ENCODE measurements around the gene MPPED1.

Gene MPPED1

GRCh38 chr22:43498856-43499253 lies 87.0 kb downstream of the MPPED1 start:
- Histone ChIP-seq H3K18ac (ENCODE audit: low read depth in 1 of 2, low read length in 2 of 2) (no peak overlapping the region), H2BK5ac (ENCODE audit: low read depth, low read length, poor library complexity, severe bottlenecking) (no peak overlapping the region), H3K36me3 (ENCODE audit: control insufficient read depth in 1 of 2, insufficient read depth in 2 of 2, low read depth in 1 of 2, low read length in 2 of 2) (no peaks in the 10 kb centered on the region), H4K8ac (ENCODE audit: low read length) (no peak overlapping the region), H2BK120ac (ENCODE audit: low read depth, low read length) (no peak overlapping the region), H2AFZ (ENCODE audit: low read depth, low read length) (no peak overlapping the region), H3K9me3 (ENCODE audit: control insufficient read depth, low read length) (no peaks in the 10 kb centered on the region), H3K4ac (ENCODE audit: low read depth in 1 of 2, low read length in 2 of 2) (no peak overlapping the region), H4K91ac (ENCODE audit: low read length) (no peak overlapping the region), H3K14ac (ENCODE audit: low read length in 2 of 2) (no peak overlapping the region), H2BK12ac (ENCODE audit: low read length in 2 of 2) (no peak overlapping the region), H3K9ac (ENCODE audit: low read length) (no peak overlapping the region), H3K4me2 (ENCODE audit: low read length, poor library complexity, severe bottlenecking) (no peak overlapping the region), H3K4me3 (ENCODE audit: insufficient read depth in 1 of 2, low read depth in 1 of 2, low read length in 2 of 2) (no peak overlapping the region), H3K27me3 (ENCODE audit: control insufficient read depth in 1 of 2, insufficient read depth in 1 of 2, low read length in 2 of 2) (no peaks in the 10 kb centered on the region), H3K23ac (ENCODE audit: low read length in 2 of 2) (no peak overlapping the region), H3K79me1 (replicated peaks; ENCODE audit: low read length, poor library complexity, severe bottlenecking) (no peaks in the 10 kb centered on the region), H2BK15ac (ENCODE audit: low read depth, poor library complexity, severe bottlenecking) (no peak overlapping the region), H3K4me1 (ENCODE audit: control insufficient read depth, insufficient read depth, low read depth, low read length) (no peaks in the 10 kb centered on the region), H2AK5ac (ENCODE audit: low read length, severe bottlenecking) (no peak overlapping the region), H3K27ac (ENCODE audit: low read length, poor library complexity, severe bottlenecking) (no peak overlapping the region)
- 96% methylated on average over 1 of the region's 1 CpG for WGBS
- no peak for DNase-seq

GRCh38 chr22:43500792-43501785 lies 89.3 kb downstream of the MPPED1 start:
- no peak overlapping the region for H2BK120ac ChIP-seq (ENCODE audit: low read depth, low read length)
- no peak overlapping the region for H3K14ac ChIP-seq (ENCODE audit: low read length in 2 of 2)
- H2BK12ac ChIP-seq (ENCODE audit: low read length in 2 of 2): no peak overlapping the region
- no peak overlapping the region for H4K91ac ChIP-seq (ENCODE audit: low read length)
- no peak overlapping the region for H3K4me2 ChIP-seq (ENCODE audit: low read length, poor library complexity, severe bottlenecking)
- DNase-seq: no peak
- no peaks in the 10 kb centered on the region for H3K9me3 ChIP-seq (ENCODE audit: control insufficient read depth, low read length)
- no peaks in the 10 kb centered on the region for H3K27me3 ChIP-seq (ENCODE audit: control insufficient read depth in 1 of 2, insufficient read depth in 1 of 2, low read length in 2 of 2)
- no peak overlapping the region for H3K4ac ChIP-seq (ENCODE audit: low read depth in 1 of 2, low read length in 2 of 2)
- no peak overlapping the region for H2AFZ ChIP-seq (ENCODE audit: low read depth, low read length)
- no peaks in the 10 kb centered on the region for H3K36me3 ChIP-seq (ENCODE audit: control insufficient read depth in 1 of 2, insufficient read depth in 2 of 2, low read depth in 1 of 2, low read length in 2 of 2)
- no peak overlapping the region for H4K8ac ChIP-seq (ENCODE audit: low read length)
- H3K23ac ChIP-seq (ENCODE audit: low read length in 2 of 2): no peak overlapping the region
- no peaks in the 10 kb centered on the region for H3K4me1 ChIP-seq (ENCODE audit: control insufficient read depth, insufficient read depth, low read depth, low read length)
- no peak overlapping the region for H2BK5ac ChIP-seq (ENCODE audit: low read depth, low read length, poor library complexity, severe bottlenecking)
- no peak overlapping the region for H2BK15ac ChIP-seq (ENCODE audit: low read depth, poor library complexity, severe bottlenecking)
- H3K79me1 ChIP-seq (replicated peaks; ENCODE audit: low read length, poor library complexity, severe bottlenecking): no peaks in the 10 kb centered on the region
- H3K9ac ChIP-seq (ENCODE audit: low read length): no peak overlapping the region
- H2AK5ac ChIP-seq (ENCODE audit: low read length, severe bottlenecking): no peak overlapping the region
- no peak overlapping the region for H3K27ac ChIP-seq (ENCODE audit: low read length, poor library complexity, severe bottlenecking)
- H3K4me3 ChIP-seq (ENCODE audit: insufficient read depth in 1 of 2, low read depth in 1 of 2, low read length in 2 of 2): no peak overlapping the region
- no peak overlapping the region for H3K18ac ChIP-seq (ENCODE audit: low read depth in 1 of 2, low read length in 2 of 2)
- 86% methylated on average over 22 of the region's 22 CpGs for WGBS

DNA sequence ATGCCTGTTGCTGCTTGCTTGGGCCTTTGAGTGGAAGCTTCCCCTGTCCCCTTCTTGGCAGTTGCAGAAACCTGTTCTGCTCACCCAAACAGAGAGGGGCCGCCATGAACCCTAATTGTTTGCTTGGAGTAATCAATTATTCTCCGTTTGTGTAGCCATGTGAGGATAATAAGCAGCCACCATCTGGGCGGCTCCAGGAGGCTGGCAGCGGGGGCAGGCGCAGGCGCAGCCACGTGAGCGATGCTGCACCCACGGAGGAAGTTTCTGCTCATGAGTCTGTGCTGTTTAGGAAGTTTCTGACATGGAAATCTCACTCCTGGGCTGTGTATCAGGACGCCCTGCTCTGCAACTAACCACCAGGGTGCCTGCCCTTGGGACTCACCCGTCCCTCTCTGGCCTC lies 90.1 kb downstream of the MPPED1 start:
- Histone ChIP-seq H3K79me1 (replicated peaks; ENCODE audit: low read length, poor library complexity, severe bottlenecking) (no peaks in the 10 kb centered on the region), H2BK12ac (ENCODE audit: low read length in 2 of 2) (no peak overlapping the region), H3K4me1 (ENCODE audit: control insufficient read depth, insufficient read depth, low read depth, low read length) (no peaks in the 10 kb centered on the region), H2BK120ac (ENCODE audit: low read depth, low read length) (no peak overlapping the region), H2AFZ (ENCODE audit: low read depth, low read length) (no peak overlapping the region), H2BK5ac (ENCODE audit: low read depth, low read length, poor library complexity, severe bottlenecking) (no peak overlapping the region), H3K4me2 (ENCODE audit: low read length, poor library complexity, severe bottlenecking) (no peak overlapping the region), H3K9me3 (ENCODE audit: control insufficient read depth, low read length) (no peaks in the 10 kb centered on the region), H3K27me3 (ENCODE audit: control insufficient read depth in 1 of 2, insufficient read depth in 1 of 2, low read length in 2 of 2) (no peaks in the 10 kb centered on the region), H4K8ac (ENCODE audit: low read length) (no peak overlapping the region), H3K18ac (ENCODE audit: low read depth in 1 of 2, low read length in 2 of 2) (no peak overlapping the region), H2AK5ac (ENCODE audit: low read length, severe bottlenecking) (no peak overlapping the region), H3K36me3 (ENCODE audit: control insufficient read depth in 1 of 2, insufficient read depth in 2 of 2, low read depth in 1 of 2, low read length in 2 of 2) (no peaks in the 10 kb centered on the region), H3K14ac (ENCODE audit: low read length in 2 of 2) (no peak overlapping the region), H4K91ac (ENCODE audit: low read length) (no peak overlapping the region), H3K4ac (ENCODE audit: low read depth in 1 of 2, low read length in 2 of 2) (no peak overlapping the region), H3K23ac (ENCODE audit: low read length in 2 of 2) (no peak overlapping the region), H3K4me3 (ENCODE audit: insufficient read depth in 1 of 2, low read depth in 1 of 2, low read length in 2 of 2) (no peak overlapping the region), H2BK15ac (ENCODE audit: low read depth, poor library complexity, severe bottlenecking) (no peak overlapping the region), H3K27ac (ENCODE audit: low read length, poor library complexity, severe bottlenecking) (no peak overlapping the region), H3K9ac (ENCODE audit: low read length) (no peak overlapping the region)
- WGBS: 67% methylated on average over 11 of the region's 11 CpGs
- no peak for DNase-seq

GRCh38 chr22:43502306-43502874 lies 90.6 kb downstream of the MPPED1 start:
- H4K91ac ChIP-seq (ENCODE audit: low read length): no peak overlapping the region
- DNase-seq: no peak
- no peak overlapping the region for H3K27ac ChIP-seq (ENCODE audit: low read length, poor library complexity, severe bottlenecking)
- H3K9ac ChIP-seq (ENCODE audit: low read length): no peak overlapping the region
- no peaks in the 10 kb centered on the region for H3K4me1 ChIP-seq (ENCODE audit: control insufficient read depth, insufficient read depth, low read depth, low read length)
- H2AK5ac ChIP-seq (ENCODE audit: low read length, severe bottlenecking): no peak overlapping the region
- H3K4ac ChIP-seq (ENCODE audit: low read depth in 1 of 2, low read length in 2 of 2): no peak overlapping the region
- no peak overlapping the region for H2BK5ac ChIP-seq (ENCODE audit: low read depth, low read length, poor library complexity, severe bottlenecking)
- no peak overlapping the region for H2AFZ ChIP-seq (ENCODE audit: low read depth, low read length)
- H4K8ac ChIP-seq (ENCODE audit: low read length): no peak overlapping the region
- H3K36me3 ChIP-seq (ENCODE audit: control insufficient read depth in 1 of 2, insufficient read depth in 2 of 2, low read depth in 1 of 2, low read length in 2 of 2): no peaks in the 10 kb centered on the region
- no peak overlapping the region for H3K23ac ChIP-seq (ENCODE audit: low read length in 2 of 2)
- H3K27me3 ChIP-seq (ENCODE audit: control insufficient read depth in 1 of 2, insufficient read depth in 1 of 2, low read length in 2 of 2): no peaks in the 10 kb centered on the region
- no peak overlapping the region for H3K4me2 ChIP-seq (ENCODE audit: low read length, poor library complexity, severe bottlenecking)
- no peak overlapping the region for H3K14ac ChIP-seq (ENCODE audit: low read length in 2 of 2)
- H3K4me3 ChIP-seq (ENCODE audit: insufficient read depth in 1 of 2, low read depth in 1 of 2, low read length in 2 of 2): no peak overlapping the region
- H2BK15ac ChIP-seq (ENCODE audit: low read depth, poor library complexity, severe bottlenecking): no peak overlapping the region
- 82% methylated on average over 19 of the region's 20 CpGs for WGBS
- no peak overlapping the region for H3K18ac ChIP-seq (ENCODE audit: low read depth in 1 of 2, low read length in 2 of 2)
- H2BK12ac ChIP-seq (ENCODE audit: low read length in 2 of 2): no peak overlapping the region
- H2BK120ac ChIP-seq (ENCODE audit: low read depth, low read length): no peak overlapping the region
- no peaks in the 10 kb centered on the region for H3K9me3 ChIP-seq (ENCODE audit: control insufficient read depth, low read length)
- H3K79me1 ChIP-seq (replicated peaks; ENCODE audit: low read length, poor library complexity, severe bottlenecking): no peaks in the 10 kb centered on the region
